Activated effector memory CD4-positive, alpha-beta T cell treated with anti-CD3 and anti-CD28 coated beads, Interleukin-2, amount 50 U/mL, for 16 hours (primary cell): ENCODE data around the gene CFAP90.

Source experiments
- DNase-seq: peaks from one replicate; pipeline ENCODE4 v3.0.0-alpha.2; 2020

CFAP90 gene

GRCh38 chr5:7850395-7851239 lies at the start of gene CFAP90:
TSS of gene CFAP90 (minus strand) at chr5:7851133. CDS start at chr5:7851021, 112 bp downstream.
- peak; percentile 76 for DNase-seq

GRCh38 chr5:7897014-7897600 lies 46.2 kb upstream of the CFAP90 start:
- peak; percentile 70 for DNase-seq

DNA sequence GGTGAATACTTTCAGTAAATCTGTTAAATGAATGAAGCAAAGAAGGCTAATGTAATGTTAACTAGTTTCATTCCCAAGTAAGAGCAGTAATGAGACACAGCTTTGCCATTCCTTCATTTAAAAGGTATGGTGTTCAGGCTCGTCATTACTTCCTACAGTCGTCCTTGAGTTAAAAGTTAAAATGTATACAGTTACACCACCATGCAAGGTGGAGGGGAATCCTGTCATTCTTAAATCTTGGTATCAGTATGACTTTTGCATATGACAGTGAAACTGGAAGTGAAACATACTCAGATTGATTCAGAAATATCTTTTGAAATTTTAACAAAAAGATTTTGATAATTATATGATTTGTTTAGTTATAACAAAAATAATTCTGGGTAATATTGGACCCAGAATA lies 43.9 kb upstream of the CFAP90 start:
- no peak for DNase-seq

GRCh38 chr5:7894439-7894838 lies 43.5 kb upstream of the CFAP90 start:
- DNase-seq = no peak

GRCh38 chr5:7888901-7889300 lies 38.0 kb upstream of the CFAP90 start:
- no peak for DNase-seq

- no peak for DNase-seq
These were observed 36.0 kb upstream of the CFAP90 start for GRCh38 chr5:7886849-7887475.

- DNase-seq = no peak
These were observed 33.7 kb upstream of the CFAP90 start for GRCh38 chr5:7884491-7885267.

DNA sequence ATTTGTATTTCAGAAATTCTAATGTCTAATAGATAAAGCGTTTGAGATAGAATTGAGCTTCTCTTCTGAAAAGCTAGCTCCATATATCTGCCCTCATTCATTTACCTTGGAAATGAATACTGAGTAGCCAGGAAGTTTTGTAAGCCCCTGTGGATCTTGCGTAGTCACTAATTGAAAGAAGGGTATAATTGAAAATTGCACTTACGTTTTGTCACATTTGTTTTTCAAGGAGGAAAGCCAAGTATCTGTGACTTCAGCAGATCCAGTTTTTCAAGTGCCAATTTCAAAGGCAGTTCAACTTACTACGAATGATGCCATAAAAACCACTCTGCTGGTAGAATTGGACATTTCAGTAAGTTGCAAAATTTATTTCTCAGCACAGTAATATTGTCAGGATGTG lies 32.0 kb upstream of the CFAP90 start:
- no peak for DNase-seq

DNA sequence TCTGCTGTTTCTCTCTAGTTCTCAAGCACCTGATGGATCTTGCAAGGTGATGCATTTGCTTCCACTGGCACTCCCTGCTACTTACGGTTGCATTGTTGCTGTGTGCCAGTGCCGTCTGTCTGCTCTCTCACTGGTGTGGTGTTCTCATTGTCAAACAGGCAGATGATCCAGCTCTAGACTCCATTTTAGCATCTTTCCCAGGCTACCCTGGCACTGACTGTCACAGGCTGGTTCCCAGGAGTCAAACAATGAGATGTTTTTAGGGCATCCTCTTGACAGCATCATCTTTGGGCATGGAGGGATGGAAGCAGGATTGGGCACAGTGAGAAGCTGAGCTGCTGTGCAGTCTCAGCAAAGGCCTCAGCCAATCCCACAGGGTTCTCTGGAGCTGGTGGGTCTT lies 30.9 kb upstream of the CFAP90 start:
- DNase-seq = no peak

DNA sequence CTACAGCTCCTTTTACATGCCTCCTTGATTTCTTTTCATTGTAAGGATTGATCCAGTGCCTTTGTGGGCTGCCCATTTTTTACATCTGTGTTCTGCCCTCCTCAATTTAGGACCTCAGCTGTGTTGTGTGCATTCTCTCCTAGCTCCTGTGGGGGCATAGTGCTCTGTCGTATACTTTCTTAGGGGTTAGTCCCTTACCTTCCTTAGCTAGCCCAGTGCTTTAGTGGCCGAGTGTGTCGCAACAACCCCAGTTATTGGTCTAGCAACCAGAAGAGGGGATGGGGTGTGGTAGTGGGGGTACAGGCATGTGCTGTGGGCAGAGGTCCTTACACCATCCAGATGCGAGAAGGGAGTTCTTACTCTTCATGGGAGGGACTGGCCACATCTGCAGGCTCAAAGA lies 30.2 kb upstream of the CFAP90 start:
- no peak for DNase-seq

GRCh38 chr5:7878381-7878873 lies 27.5 kb upstream of the CFAP90 start:
- no peak for DNase-seq

DNA sequence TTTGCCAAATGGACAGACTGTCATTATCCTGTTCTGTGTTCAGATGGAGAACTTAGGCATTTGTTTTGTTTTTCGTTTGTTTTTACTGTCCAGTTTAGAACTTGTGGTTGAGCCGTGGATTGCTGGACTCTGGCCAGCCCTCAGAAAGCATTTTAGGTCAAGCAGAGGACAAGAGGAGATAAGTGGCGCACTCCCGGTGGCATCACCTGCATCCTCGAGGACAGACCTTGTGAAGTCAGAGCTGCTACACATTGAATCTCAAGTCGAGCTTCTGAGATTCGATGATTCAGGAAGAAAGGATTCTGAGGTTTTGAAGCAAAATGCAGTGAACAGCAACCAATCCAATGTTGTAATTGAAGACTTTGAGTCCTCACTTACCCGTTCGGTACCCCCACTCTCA lies 26.9 kb upstream of the CFAP90 start:
- no peak for DNase-seq

DNA sequence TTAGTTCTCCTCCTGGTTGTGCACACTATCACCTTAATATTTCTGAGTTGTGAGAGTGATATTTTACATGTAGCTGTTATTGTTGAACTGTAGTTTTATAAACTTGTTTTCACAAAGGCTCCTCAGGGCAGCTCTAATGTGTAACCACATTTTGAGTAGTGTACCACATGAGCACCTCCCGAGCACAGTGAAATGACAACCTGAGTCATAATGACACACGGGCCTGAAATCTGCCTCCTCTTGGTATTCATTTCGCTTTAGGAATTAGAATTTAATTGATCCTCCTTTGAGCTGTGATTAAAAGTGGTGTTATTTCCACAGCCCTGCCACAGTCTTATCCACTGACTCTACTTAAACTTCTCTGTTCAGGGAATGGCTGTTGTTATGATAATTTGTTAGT lies 25.9 kb upstream of the CFAP90 start:
- DNase-seq = no peak

GRCh38 chr5:7875151-7875550 lies 24.2 kb upstream of the CFAP90 start:
- no peak for DNase-seq

- no peak for DNase-seq
These were observed 23.7 kb upstream of the CFAP90 start for GRCh38 chr5:7874639-7875038.

GRCh38 chr5:7873216-7873615 lies 22.3 kb upstream of the CFAP90 start:
- peak; percentile 80 for DNase-seq

DNA sequence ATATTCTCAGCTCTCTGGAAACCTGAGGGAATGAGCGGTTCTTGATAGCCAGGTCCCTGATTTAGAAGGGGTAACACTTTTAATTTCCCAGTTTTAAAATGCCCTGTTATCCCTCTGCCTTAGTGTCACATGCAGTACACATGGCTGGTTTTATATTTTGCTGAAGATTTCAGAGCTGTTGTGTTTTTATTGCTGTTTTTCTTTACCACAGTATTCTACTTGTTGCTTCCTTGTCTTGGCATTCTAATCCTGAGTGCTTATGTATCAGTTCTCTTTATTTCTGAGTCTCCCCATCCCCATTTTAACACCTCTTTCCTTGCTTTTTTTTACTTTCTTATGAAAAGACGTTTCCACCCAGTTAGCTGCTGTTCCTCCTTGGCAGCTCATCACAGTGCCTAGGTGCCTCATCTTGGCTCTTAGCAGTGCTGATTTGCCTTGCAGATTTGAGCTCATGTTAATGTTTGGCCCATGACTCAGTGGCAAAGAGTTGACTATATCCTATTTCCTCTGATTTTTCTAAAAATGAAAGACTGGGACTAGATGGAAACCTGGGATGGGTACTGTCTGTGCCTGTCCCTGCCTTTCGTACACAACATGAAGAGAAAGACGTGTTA lies 21.7 kb upstream of the CFAP90 start:
- no peak for DNase-seq

- no peak for DNase-seq
These were observed 20.7 kb upstream of the CFAP90 start for GRCh38 chr5:7871653-7872052.

- peak; percentile 78 for DNase-seq
These were observed 18.7 kb upstream of the CFAP90 start for GRCh38 chr5:7869474-7870136.

GRCh38 chr5:7868773-7869473 lies 18.0 kb upstream of the CFAP90 start, which contains the start of the genes FASTKD3 and MTRR:
TSS of gene FASTKD3 (minus strand) at chr5:7869031. CDS start at chr5:7868083, 948 bp downstream.
TSS of gene MTRR (plus strand) at chr5:7869148. CDS start at chr5:7870795, 1,647 bp downstream.
- peak; percentile 96 for DNase-seq

- no peak for DNase-seq
These were observed 17.5 kb upstream of the CFAP90 start for GRCh38 chr5:7868427-7868772.
